Activated naive CD4-positive, alpha-beta T cell treated with anti-CD3 and anti-CD28 coated beads, Interleukin-2, amount 50 U/mL, for 24 hours (primary cell): Measurements from ENCODE around the gene NR6A1.

Source experiments
- H3K27ac Mint-ChIP-seq: one replicate; pipeline ENCODE4 v1.8.0; 2021; ENCODE audit warnings: mild to moderate bottlenecking, mixed read lengths
- H3K27me3 Mint-ChIP-seq: one replicate; pipeline ENCODE4 v1.8.0; 2021; ENCODE audit warnings: mixed read lengths
- H3K36me3 Mint-ChIP-seq: one replicate; pipeline ENCODE4 v1.8.0; 2021; ENCODE audit warnings: mixed read lengths
- H3K4me1 Mint-ChIP-seq: one replicate; pipeline ENCODE4 v1.8.0; 2021; ENCODE audit warnings: mixed read lengths
- H3K4me3 Mint-ChIP-seq: one replicate; pipeline ENCODE4 v1.8.0; 2021; ENCODE audit warnings: mild to moderate bottlenecking, mixed read lengths
- H3K9me3 Mint-ChIP-seq: one replicate; pipeline ENCODE4 v1.8.0; 2021; ENCODE audit warnings: mixed read lengths

The NR6A1 gene

GRCh38 chr9:124532897-124533296 lies 238.2 kb downstream of the NR6A1 start:
- Mint-ChIP-seq H3K9me3 (no peaks in the 10 kb centered on the region), H3K4me3 (no peak overlapping the region), H3K4me1 (no peaks in the 10 kb centered on the region), H3K36me3 (no peaks in the 10 kb centered on the region), H3K27ac (no peak overlapping the region), H3K27me3 (peaks cover 1% of the 10 kb centered on the region)

GRCh38 chr9:124531115-124531514 lies 240.0 kb downstream of the NR6A1 start:
- no peaks in the 10 kb centered on the region for H3K4me1 Mint-ChIP-seq
- no peaks in the 10 kb centered on the region for H3K9me3 Mint-ChIP-seq
- H3K36me3 Mint-ChIP-seq, result no peaks in the 10 kb centered on the region
- no peak overlapping the region for H3K27ac Mint-ChIP-seq
- peaks cover 1% of the 10 kb centered on the region for H3K27me3 Mint-ChIP-seq
- H3K4me3 Mint-ChIP-seq, result no peak overlapping the region

GRCh38 chr9:124530246-124530645 lies 240.9 kb downstream of the NR6A1 start:
- Mint-ChIP-seq H3K9me3 (no peaks in the 10 kb centered on the region), H3K36me3 (no peaks in the 10 kb centered on the region), H3K27ac (no peak overlapping the region), H3K4me3 (no peak overlapping the region), H3K4me1 (no peaks in the 10 kb centered on the region), H3K27me3 (no peaks in the 10 kb centered on the region)

- Mint-ChIP-seq H3K27me3 (no peaks in the 10 kb centered on the region), H3K4me3 (no peak overlapping the region), H3K36me3 (no peaks in the 10 kb centered on the region), H3K4me1 (no peaks in the 10 kb centered on the region), H3K9me3 (no peaks in the 10 kb centered on the region), H3K27ac (no peak overlapping the region)
These were observed 243.3 kb downstream of the NR6A1 start for GRCh38 chr9:124527781-124528180.

GRCh38 chr9:124526174-124526573 lies 244.9 kb downstream of the NR6A1 start:
- H3K9me3 Mint-ChIP-seq, result no peaks in the 10 kb centered on the region
- no peaks in the 10 kb centered on the region for H3K27me3 Mint-ChIP-seq
- no peak overlapping the region for H3K4me3 Mint-ChIP-seq
- no peak overlapping the region for H3K27ac Mint-ChIP-seq
- H3K4me1 Mint-ChIP-seq, result no peaks in the 10 kb centered on the region
- H3K36me3 Mint-ChIP-seq, result no peaks in the 10 kb centered on the region

- H3K4me3 Mint-ChIP-seq, result no peak overlapping the region
- no peaks in the 10 kb centered on the region for H3K9me3 Mint-ChIP-seq
- peaks cover 2% of the 10 kb centered on the region for H3K27me3 Mint-ChIP-seq
- no peaks in the 10 kb centered on the region for H3K36me3 Mint-ChIP-seq
- H3K4me1 Mint-ChIP-seq, result no peaks in the 10 kb centered on the region
- H3K27ac Mint-ChIP-seq, result no peak overlapping the region
These were observed 248.7 kb downstream of the NR6A1 start for GRCh38 chr9:124522121-124523098.

- H3K27me3 Mint-ChIP-seq, result peaks cover 2% of the 10 kb centered on the region
- H3K4me1 Mint-ChIP-seq, result no peaks in the 10 kb centered on the region
- H3K4me3 Mint-ChIP-seq, result no peak overlapping the region
- no peaks in the 10 kb centered on the region for H3K9me3 Mint-ChIP-seq
- no peak overlapping the region for H3K27ac Mint-ChIP-seq
- H3K36me3 Mint-ChIP-seq, result no peaks in the 10 kb centered on the region
These were observed 250.0 kb downstream of the NR6A1 start for GRCh38 chr9:124521142-124521541.

- Mint-ChIP-seq H3K27ac (no peak overlapping the region), H3K27me3 (peaks cover 2% of the 10 kb centered on the region), H3K36me3 (no peaks in the 10 kb centered on the region), H3K4me1 (no peaks in the 10 kb centered on the region), H3K9me3 (no peaks in the 10 kb centered on the region), H3K4me3 (no peak overlapping the region)
These were observed 250.9 kb downstream of the NR6A1 start for GRCh38 chr9:124520206-124520596.

GRCh38 chr9:124518116-124518515 lies 253.0 kb downstream of the NR6A1 start:
- Mint-ChIP-seq H3K27me3 (peaks cover 3% of the 10 kb centered on the region), H3K4me1 (peaks cover 2% of the 10 kb centered on the region), H3K27ac (no peak overlapping the region), H3K4me3 (no peak overlapping the region), H3K36me3 (no peaks in the 10 kb centered on the region), H3K9me3 (no peaks in the 10 kb centered on the region)

GRCh38 chr9:124517600-124517999 lies 253.5 kb downstream of the NR6A1 start:
- Mint-ChIP-seq H3K4me1 (peaks cover 4% of the 10 kb centered on the region), H3K27ac (no peak overlapping the region), H3K4me3 (no peak overlapping the region), H3K36me3 (no peaks in the 10 kb centered on the region), H3K9me3 (no peaks in the 10 kb centered on the region), H3K27me3 (peaks cover 4% of the 10 kb centered on the region)

GRCh38 chr9:124514874-124515273 lies 256.2 kb downstream of the NR6A1 start:
- H3K27ac Mint-ChIP-seq, result no peak overlapping the region
- H3K9me3 Mint-ChIP-seq, result no peaks in the 10 kb centered on the region
- H3K27me3 Mint-ChIP-seq, result peaks cover 3% of the 10 kb centered on the region
- no peaks in the 10 kb centered on the region for H3K36me3 Mint-ChIP-seq
- H3K4me3 Mint-ChIP-seq, result no peak overlapping the region
- peaks cover 4% of the 10 kb centered on the region for H3K4me1 Mint-ChIP-seq

- Mint-ChIP-seq H3K36me3 (no peaks in the 10 kb centered on the region), H3K27me3 (peaks cover 3% of the 10 kb centered on the region), H3K27ac (no peak overlapping the region), H3K4me3 (no peak overlapping the region), H3K4me1 (peaks cover 4% of the 10 kb centered on the region), H3K9me3 (no peaks in the 10 kb centered on the region)
These were observed 257.0 kb downstream of the NR6A1 start for GRCh38 chr9:124514125-124514524.

- H3K4me3 Mint-ChIP-seq, result no peak overlapping the region
- no peaks in the 10 kb centered on the region for H3K9me3 Mint-ChIP-seq
- peaks cover 4% of the 10 kb centered on the region for H3K4me1 Mint-ChIP-seq
- H3K36me3 Mint-ChIP-seq, result no peaks in the 10 kb centered on the region
- H3K27ac Mint-ChIP-seq, result no peak overlapping the region
- peaks cover 3% of the 10 kb centered on the region for H3K27me3 Mint-ChIP-seq
These were observed 257.6 kb downstream of the NR6A1 start for GRCh38 chr9:124513376-124513994.

GRCh38 chr9:124512806-124513204 lies 258.3 kb downstream of the NR6A1 start:
- no peak overlapping the region for H3K27ac Mint-ChIP-seq
- H3K36me3 Mint-ChIP-seq, result no peaks in the 10 kb centered on the region
- H3K4me1 Mint-ChIP-seq, result peaks cover 4% of the 10 kb centered on the region
- no peaks in the 10 kb centered on the region for H3K9me3 Mint-ChIP-seq
- H3K4me3 Mint-ChIP-seq, result no peak overlapping the region
- H3K27me3 Mint-ChIP-seq, result peaks cover 3% of the 10 kb centered on the region

GRCh38 chr9:124511891-124512805 lies 259.0 kb downstream of the NR6A1 start:
- Mint-ChIP-seq H3K36me3 (no peaks in the 10 kb centered on the region), H3K4me3 (no peak overlapping the region), H3K27me3 (peaks cover 3% of the 10 kb centered on the region), H3K9me3 (no peaks in the 10 kb centered on the region), H3K27ac (no peak overlapping the region), H3K4me1 (peaks cover 4% of the 10 kb centered on the region)
